ENCODE data around the gene SYCN. TPM values are rescaled to one million over a fixed set of nuclear protein-coding genes. Genes with fewer than 3 reads are reported as not detected.

SYCN gene
- total and polyA plus RNA-seq, 2 of the 13 experiments (the other 11 are each of a cell fraction or from before 2014, with no cell fraction given) = not detected

DNA sequence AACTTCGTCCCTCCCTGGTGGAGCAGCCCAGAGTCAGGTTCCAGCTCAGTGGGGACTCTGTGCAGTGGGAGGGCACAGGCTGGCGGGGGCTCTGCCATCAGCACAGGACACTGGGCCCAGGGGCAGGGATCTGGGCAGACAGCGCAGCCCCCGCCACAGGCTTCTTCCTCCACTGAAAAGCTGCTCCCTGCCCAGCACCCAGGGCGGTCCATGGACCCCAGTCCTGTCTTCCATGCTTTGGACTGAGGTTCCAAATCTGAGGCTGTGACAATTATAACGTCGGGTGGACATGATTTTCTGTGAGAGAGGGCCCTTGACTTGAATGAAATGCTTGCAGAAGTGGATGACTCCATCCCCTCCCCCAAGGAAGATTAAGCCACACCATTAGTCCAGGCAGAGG lies 28.5 kb downstream of the SYCN start:
- H3K4me1 ChIP-seq (ENCODE audit: insufficient read depth, low read length) = peaks cover 9% of the 10 kb centered on the region
- in situ Hi-C loops (cut with HindIII; ENCODE audit: extremely low pct_ligation_motif_present, low pct_unique_long_range_greater_than_20kb) (no loop called here), intact Hi-C loops (cut with micrococcal nuclease; ENCODE audit: unreplicated experiment) (no loop called here)
- H3K9me3 ChIP-seq (ENCODE audit: low read length) = no peaks in the 10 kb centered on the region
- no peaks in the 10 kb centered on the region; a peak in 1 of 5 replicates for H3K27me3 ChIP-seq (ENCODE audit: control insufficient read depth in 1 of 2, insufficient read depth in 2 of 2, low read length in 2 of 2)
- WGBS (ENCODE audit: low lambda C conversion rate) = 94% methylated on average over 6 of the region's 7 CpGs
- FAIRE-seq = no peak
- H3K4me2 ChIP-seq (ENCODE audit: low read depth, low read length) = no peak overlapping the region
- TF ChIP-seq NBN (conservative IDR thresholded peaks at IDR 0.05) (no peak), ZNF251 (CRISPR knock-in tag; IDR thresholded peaks at IDR 0.05) (no peak), BHLHE40 (IDR thresholded peaks at IDR 0.05; ENCODE audit: low read length) (no peak), CENPX (CRISPR knock-in tag; IDR thresholded peaks at IDR 0.05) (no peak)
- TF ChIP-seq, protein P1, sequence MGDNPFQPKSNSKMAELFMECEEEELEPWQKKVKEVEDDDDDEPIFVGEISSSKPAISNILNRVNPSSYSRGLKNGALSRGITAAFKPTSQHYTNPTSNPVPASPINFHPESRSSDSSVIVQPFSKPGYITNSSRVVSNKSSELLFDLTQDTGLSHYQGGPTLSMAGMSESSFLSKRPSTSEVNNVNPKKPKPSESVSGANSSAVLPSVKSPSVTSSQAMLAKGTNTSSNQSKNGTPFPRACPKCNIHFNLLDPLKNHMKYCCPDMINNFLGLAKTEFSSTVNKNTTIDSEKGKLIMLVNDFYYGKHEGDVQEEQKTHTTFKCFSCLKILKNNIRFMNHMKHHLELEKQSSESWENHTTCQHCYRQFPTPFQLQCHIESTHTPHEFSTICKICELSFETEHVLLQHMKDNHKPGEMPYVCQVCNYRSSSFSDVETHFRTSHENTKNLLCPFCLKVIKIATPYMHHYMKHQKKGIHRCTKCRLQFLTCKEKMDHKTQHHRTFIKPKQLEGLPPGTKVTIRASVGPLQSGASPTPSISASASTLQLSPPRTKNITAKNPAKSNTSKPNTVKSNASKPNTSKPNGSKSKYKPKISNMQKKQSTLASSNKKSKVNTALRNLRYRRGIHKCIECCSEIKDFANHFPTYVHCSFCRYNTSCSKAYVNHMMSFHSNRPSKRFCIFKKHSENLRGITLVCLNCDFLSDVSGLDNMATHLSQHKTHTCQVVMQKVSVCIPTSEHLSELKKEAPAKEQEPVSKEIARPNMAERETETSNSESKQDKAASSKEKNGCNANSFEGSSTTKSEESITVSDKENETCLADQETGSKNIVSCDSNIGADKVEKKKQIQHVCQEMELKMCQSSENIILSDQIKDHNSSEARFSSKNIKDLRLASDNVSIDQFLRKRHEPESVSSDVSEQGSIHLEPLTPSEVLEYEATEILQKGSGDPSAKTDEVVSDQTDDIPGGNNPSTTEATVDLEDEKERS (CRISPR knock-in tag; IDR thresholded peaks at IDR 0.05) = no peak
- TF ChIP-seq, protein P2, sequence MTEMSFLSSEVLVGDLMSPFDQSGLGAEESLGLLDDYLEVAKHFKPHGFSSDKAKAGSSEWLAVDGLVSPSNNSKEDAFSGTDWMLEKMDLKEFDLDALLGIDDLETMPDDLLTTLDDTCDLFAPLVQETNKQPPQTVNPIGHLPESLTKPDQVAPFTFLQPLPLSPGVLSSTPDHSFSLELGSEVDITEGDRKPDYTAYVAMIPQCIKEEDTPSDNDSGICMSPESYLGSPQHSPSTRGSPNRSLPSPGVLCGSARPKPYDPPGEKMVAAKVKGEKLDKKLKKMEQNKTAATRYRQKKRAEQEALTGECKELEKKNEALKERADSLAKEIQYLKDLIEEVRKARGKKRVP (CRISPR knock-in tag; IDR thresholded peaks at IDR 0.05) = no peak
- no peaks in the 10 kb centered on the region for H3K79me2 ChIP-seq (ENCODE audit: insufficient read depth, low read length)
- ATAC-seq = no peak
- CTCF ChIA-PET (ENCODE audit: low intra/inter-chr PET ratio, low total read pairs) = no interaction called here
- no peak for DNase-seq (ENCODE audit: low spot score)
- no peak overlapping the region for H3K27ac ChIP-seq (ENCODE audit: extremely low read length, insufficient read depth, low read length)
- peaks cover 15 to 44% of the 10 kb centered on the region in 2 experiments; a peak in 4 of 5 replicates for H3K36me3 ChIP-seq (replicated peaks in 1 of 2; ENCODE audit: control insufficient read depth in 1 of 2, insufficient read depth in 2 of 2, low read length in 2 of 2)
- no peak overlapping the region for H2AFZ ChIP-seq (ENCODE audit: low read length)
- H3K9ac ChIP-seq (ENCODE audit: insufficient read depth, low read depth, low read length) = no peak overlapping the region
- no peaks in the 10 kb centered on the region for H4K20me1 ChIP-seq (ENCODE audit: insufficient read depth, low read length)
- POLR2A ChIA-PET = no interaction called here
- BruUV-seq (replicated peaks) = no TSS peak
- no peak overlapping the region for H3K4me3 ChIP-seq (replicated peaks in 1 of 3; ENCODE audit: insufficient read depth in 1 of 3, low read depth in 2 of 3, low read length in 3 of 3)
